H1 (cell line): ENCODE results near the gene SMPDL3B. TPM values are rescaled to one million over a fixed set of nuclear protein-coding genes. Genes with fewer than 3 reads are reported as not detected.

ENCODE experiments used
- BACH1 ChIP-seq: IDR thresholded peaks from 2 replicates; pipeline ENCODE4 v1.6.1; 2012; ENCODE audit warnings: low read length, improper control_type of control experiment
- BCL11A ChIP-seq, 2 experiments: IDR thresholded peaks; one replicate each; pipeline ENCODE4 v1.6.1; 2011; ENCODE audit warnings: low read depth in 2 of 2, low read length in 2 of 2, mild to moderate bottlenecking in 2 of 2
- BRCA1 ChIP-seq: IDR thresholded peaks from 2 replicates; pipeline ENCODE4 v1.6.1; 2012; ENCODE audit warnings: low read depth, low read length, improper control_type of control experiment
- CHD1 ChIP-seq: IDR thresholded peaks from 2 replicates; pipeline ENCODE4 v1.6.1; 2012; ENCODE audit warnings: low read depth, low read length, improper control_type of control experiment
- E2F6 ChIP-seq: IDR thresholded peaks from 2 replicates; pipeline ENCODE4 v1.6.1; 2012; ENCODE audit warnings: inconsistent platforms
- EP300 ChIP-seq, 2 experiments: IDR thresholded peaks; 1 replicate in 1 of 2; 2 replicates in 1 of 2; pipeline ENCODE4 v1.6.1; 2011 to 2012; ENCODE audit warnings: low read depth in 2 of 2, low read length in 2 of 2, mild to moderate bottlenecking in 2 of 2, borderline replicate concordance in 1 of 2, inconsistent platforms in 1 of 2, moderate library complexity in 1 of 2
- EZH2 ChIP-seq: fragments of 200-600 bp; sonication (generic); IDR thresholded peaks from 2 replicates; pipeline ENCODE4 v1.7.1; 2012; ENCODE audit warnings: low read depth, mild to moderate bottlenecking, moderate library complexity, low read length, inconsistent platforms; ENCODE audit not compliant: severe bottlenecking
- GABPA ChIP-seq: IDR thresholded peaks from 2 replicates; pipeline ENCODE4 v1.6.1; 2011; ENCODE audit warnings: mild to moderate bottlenecking, low read length, moderate library complexity, borderline replicate concordance; ENCODE audit not compliant: insufficient read depth
- GTF2F1 ChIP-seq: IDR thresholded peaks from 2 replicates; pipeline ENCODE4 v1.6.1; 2012; ENCODE audit warnings: low read depth, low read length, improper control_type of control experiment, borderline replicate concordance
- KDM4A ChIP-seq: IDR thresholded peaks from one replicate; pipeline ENCODE4 v1.7.1; 2012; ENCODE audit warnings: low read depth, mild to moderate bottlenecking, moderate library complexity, low read length, inconsistent platforms; ENCODE audit not compliant: severe bottlenecking
- NANOG ChIP-seq: IDR thresholded peaks from 2 replicates; pipeline ENCODE4 v1.6.1; 2011; ENCODE audit warnings: low read length, low read depth, mild to moderate bottlenecking, inconsistent platforms; ENCODE audit not compliant: insufficient read depth, poor library complexity, severe bottlenecking
- RAD21 ChIP-seq, 2 experiments: IDR thresholded peaks in 1 of 2; conservative IDR thresholded peaks in 1 of 2; 2 replicates each; pipeline ENCODE4 v1.6.1; 2011; ENCODE audit warnings: low read depth in 2 of 2, low read length in 2 of 2, improper control_type of control experiment in 1 of 2, inconsistent platforms in 1 of 2, mild to moderate bottlenecking in 1 of 2, moderate library complexity in 1 of 2
- RFX5 ChIP-seq: IDR thresholded peaks from 2 replicates; pipeline ENCODE4 v1.6.1; 2011; ENCODE audit warnings: low read depth, low read length, improper control_type of control experiment, borderline replicate concordance
- SIN3A ChIP-seq, 2 experiments: IDR thresholded peaks in 1 of 2; conservative IDR thresholded peaks in 1 of 2; 2 replicates each; pipeline ENCODE4 v1.6.1; 2011 to 2012; ENCODE audit warnings: low read length in 2 of 2, improper control_type of control experiment in 1 of 2, low read depth in 1 of 2, mild to moderate bottlenecking in 1 of 2
- SIRT6 ChIP-seq: IDR thresholded peaks from one replicate; pipeline ENCODE4 v1.7.1; 2012; ENCODE audit warnings: low read length, inconsistent platforms
- polyA plus RNA-seq, 7 experiments: library from polyadenylated mRNA; depleted of rRNA in 3 of 7; stranded (reverse) in 5 of 7; unstranded in 2 of 7; fragments of >200 nt in 5 of 7; fragments of 200-250 nt in 2 of 7; gene quantifications; 1 replicate in 5 of 7; 2 replicates in 1 of 7; 4 replicates in 1 of 7; pipeline versions ENCODE4 v1.2.1 to v1.2.3, GENCODE V29; 2011 to 2013; ENCODE audit warnings: missing spikeins in 2 of 7, mixed read lengths in 2 of 7
- total RNA-seq: library from RNA; stranded (reverse); fragmentation: NEBNext Ultra II Directional; extraction: Animal tissue kit (Norgen Biotek cat#: 25700); gene quantifications from 2 replicates; pipeline ENCODE4 v1.2.1, GENCODE V29; 2021
- TF ChIP-seq, protein P1 (sequence below): IDR thresholded peaks from 2 replicates; pipeline ENCODE4 v1.6.1; 2011; ENCODE audit warnings: low read length, improper control_type of control experiment

The SMPDL3B gene
- total and polyA plus RNA-seq, 2 of the 8 experiments (the other 6 are each of a cell fraction or from before 2014, with no cell fraction given), result 54.7 to 143 TPM

DNA sequence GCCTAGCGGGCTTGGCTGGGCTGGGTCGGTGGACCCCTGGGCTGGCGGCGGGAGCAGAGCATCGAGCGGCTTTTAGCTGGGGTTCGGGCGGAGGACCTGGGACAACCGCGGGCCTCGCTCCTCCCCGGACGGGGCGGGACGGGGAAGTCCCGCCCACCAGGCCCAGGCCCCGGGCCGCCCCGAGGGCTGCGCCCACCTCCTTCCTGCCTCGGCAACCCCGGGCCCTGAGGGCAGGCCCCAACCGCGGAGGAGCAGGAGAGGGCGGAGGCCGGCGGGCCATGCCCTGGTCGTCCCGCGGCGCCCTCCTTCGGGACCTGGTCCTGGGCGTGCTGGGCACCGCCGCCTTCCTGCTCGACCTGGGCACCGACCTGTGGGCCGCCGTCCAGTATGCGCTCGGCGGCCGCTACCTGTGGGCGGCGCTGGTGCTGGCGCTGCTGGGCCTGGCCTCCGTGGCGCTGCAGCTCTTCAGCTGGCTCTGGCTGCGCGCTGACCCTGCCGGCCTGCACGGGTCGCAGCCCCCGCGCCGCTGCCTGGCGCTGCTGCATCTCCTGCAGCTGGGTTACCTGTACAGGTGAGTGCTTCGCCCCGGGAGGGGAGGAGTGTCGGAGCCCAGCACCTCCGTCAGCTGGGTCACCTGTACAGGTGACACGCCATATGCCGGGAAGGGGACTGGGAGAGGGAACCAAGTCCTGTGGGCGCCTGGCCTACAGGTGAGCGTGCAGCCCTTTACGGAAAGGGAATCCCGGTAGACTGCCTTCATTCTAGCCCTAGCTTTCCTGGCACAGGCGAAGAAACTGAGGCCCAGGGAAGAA, 25.2 kb downstream of the SMPDL3B start, which contains the start of gene XKR8 (continued):
- TF ChIP-seq CHD1, result no peak
- TF ChIP-seq, protein P1, sequence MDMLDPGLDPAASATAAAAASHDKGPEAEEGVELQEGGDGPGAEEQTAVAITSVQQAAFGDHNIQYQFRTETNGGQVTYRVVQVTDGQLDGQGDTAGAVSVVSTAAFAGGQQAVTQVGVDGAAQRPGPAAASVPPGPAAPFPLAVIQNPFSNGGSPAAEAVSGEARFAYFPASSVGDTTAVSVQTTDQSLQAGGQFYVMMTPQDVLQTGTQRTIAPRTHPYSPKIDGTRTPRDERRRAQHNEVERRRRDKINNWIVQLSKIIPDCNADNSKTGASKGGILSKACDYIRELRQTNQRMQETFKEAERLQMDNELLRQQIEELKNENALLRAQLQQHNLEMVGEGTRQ, result no peak; the same call in 1 of the 2 replicates
- TF ChIP-seq GTF2F1, result no peak
- TF ChIP-seq RAD21 (IDR thresholded peaks at IDR 0.05 in 1 of 2, conservative IDR thresholded peaks at IDR 0.05 in 1 of 2; ENCODE audit: low read depth in 2 of 2, low read length in 2 of 2), result peak; percentile 50 to 64; a peak in 3 of 4 replicates
- no peak for TF ChIP-seq BACH1
- TF ChIP-seq EZH2, result no peak
- no peak for TF ChIP-seq RFX5
- TF ChIP-seq E2F6, result peak; percentile 10; the same call in 1 of the 2 replicates
- TF ChIP-seq KDM4A, result no peak
- no peak; a peak in 2 of 4 replicates for TF ChIP-seq SIN3A (conservative IDR thresholded peaks at IDR 0.05 in 1 of 2, IDR thresholded peaks at IDR 0.05 in 1 of 2; ENCODE audit: low read depth in 1 of 2, low read length in 2 of 2)
- TF ChIP-seq BRCA1, result no peak
- peak; percentile 69; the same call in 1 of the 2 replicates for TF ChIP-seq GABPA
- no peak for TF ChIP-seq BCL11A (IDR thresholded peaks at IDR 0.05; ENCODE audit: low read depth in 2 of 2, low read length in 2 of 2)
- TF ChIP-seq EP300 (IDR thresholded peaks at IDR 0.05; ENCODE audit: borderline replicate concordance in 1 of 2, low read depth in 2 of 2, low read length in 2 of 2), result no peak
- no peak for TF ChIP-seq NANOG
- TF ChIP-seq SIRT6, result no peak
